GM23338 (cell line): ENCODE data around the gene SNX11. TPM values are rescaled to one million over a fixed set of nuclear protein-coding genes. Genes with fewer than 3 reads are reported as not detected.

Experiments
- ATAC-seq: fragments of 200-7000 bp; cut with Tn5 transposase; 3 replicates; pipeline ENCODE4 v1.9.1; 2020
- DNase-seq: peaks from one replicate; pipeline ENCODE4 v3.0.0-alpha.2; 2015; ENCODE audit warnings: low spot score
- H2AFZ ChIP-seq: fragments of 200-600 bp; sonication (generic); 2 replicates; pipeline ENCODE4 v1.8.0; 2016; ENCODE audit warnings: antibody characterized with exemption, mild to moderate bottlenecking, moderate library complexity
- H3F3A ChIP-seq: fragments of 200-600 bp; sonication (generic); replicated peaks from 2 replicates; pipeline ENCODE4 v1.8.0; 2017; ENCODE audit warnings: antibody characterized with exemption, mixed run types, low read depth
- H3K27ac ChIP-seq: fragments of 200-600 bp; sonication (generic); 2 replicates; pipeline ENCODE4 v1.6.1; 2016; ENCODE audit warnings: low read depth
- H3K27me3 ChIP-seq: fragments of 200-600 bp; sonication (generic); 2 replicates; pipeline ENCODE4 v1.8.0; 2016; ENCODE audit warnings: mild to moderate bottlenecking, mixed run types, moderate library complexity; ENCODE audit not compliant: insufficient read depth
- H3K36me3 ChIP-seq: fragments of 200-600 bp; sonication (generic); 2 replicates; pipeline ENCODE4 v1.8.0; 2016; ENCODE audit warnings: mild to moderate bottlenecking; ENCODE audit not compliant: insufficient read depth
- H3K4me1 ChIP-seq: fragments of 200-600 bp; sonication (generic); 2 replicates; pipeline ENCODE4 v1.8.0; 2016; ENCODE audit warnings: mild to moderate bottlenecking, moderate library complexity; ENCODE audit not compliant: insufficient read depth
- H3K4me2 ChIP-seq: fragments of 200-600 bp; sonication (generic); 2 replicates; pipeline ENCODE4 v1.7.1; 2017; ENCODE audit warnings: mixed run types
- H3K4me3 ChIP-seq: fragments of 200-600 bp; sonication (generic); 2 replicates; pipeline ENCODE4 v1.6.1; 2016; ENCODE audit warnings: mixed run types
- H3K79me2 ChIP-seq: fragments of 200-600 bp; sonication (generic); replicated peaks from 2 replicates; pipeline ENCODE4 v1.8.0; 2017; ENCODE audit warnings: mild to moderate bottlenecking; ENCODE audit not compliant: insufficient read depth
- H3K9me2 ChIP-seq: fragments of 200-600 bp; sonication (generic); 2 replicates; pipeline ENCODE4 v1.8.0; 2017; ENCODE audit not compliant: insufficient read depth
- H4K20me1 ChIP-seq: fragments of 200-600 bp; sonication (generic); replicated peaks from 2 replicates; pipeline ENCODE4 v1.8.0; 2017; ENCODE audit warnings: mild to moderate bottlenecking; ENCODE audit not compliant: insufficient read depth
- H3K27ac Mint-ChIP-seq: 2 replicates; pipeline ENCODE4 v1.8.0; 2020; ENCODE audit warnings: inconsistent platforms, mild to moderate bottlenecking, moderate library complexity, mixed read lengths
- H3K27me3 Mint-ChIP-seq: 3 replicates; pipeline ENCODE4 v1.8.0; 2022; ENCODE audit warnings: low read depth, mild to moderate bottlenecking, moderate library complexity, mixed read lengths, inconsistent platforms; ENCODE audit not compliant: insufficient read depth, poor library complexity
- H3K36me3 Mint-ChIP-seq: 3 replicates; pipeline ENCODE4 v1.8.0; 2021; ENCODE audit warnings: low read depth, mild to moderate bottlenecking, inconsistent platforms, moderate library complexity, mixed read lengths
- H3K4me1 Mint-ChIP-seq: 3 replicates; pipeline ENCODE4 v1.8.0; 2020; ENCODE audit warnings: mild to moderate bottlenecking, inconsistent platforms, mixed read lengths
- H3K4me3 Mint-ChIP-seq: 3 replicates; pipeline ENCODE4 v1.8.0; 2021; ENCODE audit warnings: moderate library complexity, mild to moderate bottlenecking, inconsistent platforms, mixed read lengths
- H3K9me3 Mint-ChIP-seq: 3 replicates; pipeline ENCODE4 v1.8.0; 2020; ENCODE audit warnings: moderate library complexity, mild to moderate bottlenecking, inconsistent platforms, mixed read lengths
- CREB1 ChIP-seq: fragments of 250-450 bp; sonication (Bioruptor Pico); IDR thresholded peaks from 2 replicates; pipeline ENCODE4 v1.5.0; 2020; ENCODE audit warnings: low read depth, mild to moderate bottlenecking, moderate library complexity
- EZH2 ChIP-seq: fragments of 200-600 bp; sonication (generic); IDR thresholded peaks from one replicate; pipeline ENCODE4 v1.8.0; 2017; ENCODE audit warnings: antibody characterized with exemption, mild to moderate bottlenecking, low read depth; ENCODE audit not compliant: unreplicated experiment
- EZH2phosphoT487 ChIP-seq: fragments of 200-600 bp; sonication (generic); IDR thresholded peaks from one replicate; pipeline ENCODE4 v1.8.1; 2018; ENCODE audit warnings: antibody characterized with exemption; ENCODE audit not compliant: unreplicated experiment
- JUNB ChIP-seq: IDR thresholded peaks from one replicate; pipeline ENCODE4 v1.6.1; 2016; ENCODE audit warnings: antibody characterized with exemption; ENCODE audit not compliant: unreplicated experiment
- NANOG ChIP-seq: IDR thresholded peaks from 2 replicates; pipeline ENCODE4 v1.6.1; 2016; ENCODE audit warnings: antibody characterized with exemption, borderline replicate concordance
- POLR2AphosphoS5 ChIP-seq: IDR thresholded peaks from 2 replicates; pipeline ENCODE4 v1.6.1; 2016; ENCODE audit warnings: antibody characterized with exemption, low read depth
- STAT1 ChIP-seq: IDR thresholded peaks from one replicate; pipeline ENCODE4 v1.6.1; 2016; ENCODE audit warnings: antibody characterized with exemption; ENCODE audit not compliant: unreplicated experiment
- ZNF114 ChIP-seq: fragments of 250-450 bp; sonication (Bioruptor Pico); IDR thresholded peaks from 2 replicates; pipeline ENCODE4 v1.5.0; 2020; ENCODE audit warnings: mild to moderate bottlenecking, moderate library complexity
- ZNF331 ChIP-seq: fragments of 250-450 bp; sonication (Bioruptor Pico); IDR thresholded peaks from 2 replicates; pipeline ENCODE4 v1.5.0; 2020; ENCODE audit warnings: low read depth, mild to moderate bottlenecking, moderate library complexity
- polyA plus RNA-seq: library from polyadenylated mRNA; unstranded; fragments of >200 nt; fragmentation: Nextera tagmentation; extraction: Ambion mirVana; gene quantifications from 2 replicates; pipeline ENCODE4 v1.2.1, GENCODE V29; 2016
- total RNA-seq: library from RNA; depleted of rRNA; stranded (reverse); fragments of >200 nt; shearing (Covaris generic); gene quantifications from 2 replicates; pipeline ENCODE4 v1.2.3, GENCODE V29; 2014
- TF ChIP-seq, protein P1 (sequence below): IDR thresholded peaks from one replicate; pipeline ENCODE4 v1.6.1; 2018; ENCODE audit warnings: antibody characterized with exemption; ENCODE audit not compliant: unreplicated experiment
- TF ChIP-seq, protein P2 (sequence below), 2 experiments: fragments of 200-600 bp in 1 of 2; sonication (generic) in 1 of 2; conservative IDR thresholded peaks; 2 replicates each; pipeline versions ENCODE4 v1.5.1 to v1.6.1; 2016 to 2017; ENCODE audit warnings: antibody characterized with exemption in 2 of 2, low read depth in 2 of 2, mild to moderate bottlenecking in 2 of 2, moderate library complexity in 1 of 2
- TF ChIP-seq, protein P3 (sequence below): fragments of 250-450 bp; sonication (Bioruptor Pico); IDR thresholded peaks from 2 replicates; pipeline ENCODE4 v1.5.0; 2020; ENCODE audit warnings: mild to moderate bottlenecking, moderate library complexity

Gene SNX11
- total and polyA plus RNA-seq, 2 experiments from 2014 or later = 7.9 to 16.3 TPM

DNA sequence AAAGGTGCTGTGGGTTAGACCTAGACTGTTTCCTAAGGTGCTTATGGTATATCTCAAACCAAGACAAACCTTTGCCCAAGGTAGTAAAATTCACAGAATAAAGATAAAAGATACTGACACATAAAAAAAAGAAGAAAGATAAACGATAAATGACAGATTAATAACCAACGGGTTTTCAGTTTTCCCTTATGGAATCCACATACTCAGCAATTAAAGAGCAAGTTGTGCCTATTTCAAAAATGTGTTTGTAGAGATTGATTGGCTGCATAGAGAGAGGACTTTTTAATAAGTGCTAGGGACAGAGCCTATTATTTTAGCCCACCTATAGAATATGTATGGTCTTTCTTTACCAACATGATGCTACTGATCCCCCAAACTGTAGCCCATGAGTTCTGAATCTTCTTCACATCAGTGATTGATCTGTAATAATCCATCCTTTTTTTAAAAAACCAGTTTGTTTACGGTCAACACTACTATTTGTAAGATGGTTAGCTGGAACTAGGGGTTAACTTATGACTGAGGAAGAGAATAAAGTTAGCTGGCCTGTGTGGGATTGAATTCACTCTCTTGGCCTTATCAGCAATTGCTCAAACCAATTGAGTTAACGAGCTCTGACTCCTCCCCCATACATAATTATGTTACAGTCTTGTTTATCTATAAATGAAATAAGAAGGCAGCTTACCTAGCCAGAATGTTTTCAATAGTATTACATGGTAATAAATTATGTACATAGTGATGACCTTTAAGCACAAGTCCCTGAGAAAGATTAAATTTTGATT, 53.8 kb downstream of the SNX11 start:
- H3K4me1 ChIP-seq = peaks cover 55% of the 10 kb centered on the region
- H4K20me1 ChIP-seq = no peaks in the 10 kb centered on the region
- no peak overlapping the region for H2AFZ ChIP-seq
- no peaks in the 10 kb centered on the region for H3K79me2 ChIP-seq
- peak overlapping the region; percentile 55 for H3K4me2 ChIP-seq
- H3K27ac Mint-ChIP-seq = no peak overlapping the region
- peak overlapping the region; percentile 22; the same call in 1 of the 2 replicates for H3K27ac ChIP-seq
- H3K36me3 ChIP-seq = no peaks in the 10 kb centered on the region
- DNase-seq (no peak), ATAC-seq (no peak)
- peaks cover 54% of the 10 kb centered on the region for H3K4me1 Mint-ChIP-seq
- peaks cover 56% of the 10 kb centered on the region for H3K27me3 Mint-ChIP-seq
- no peaks in the 10 kb centered on the region for H3K36me3 Mint-ChIP-seq
- peaks cover 5% of the 10 kb centered on the region; the same call in 2 of the 3 replicates for H3K9me3 Mint-ChIP-seq
- peak overlapping the region; percentile 48; the same call in 1 of the 3 replicates for H3K4me3 Mint-ChIP-seq
- peak overlapping the region; percentile 12; the same call in 1 of the 2 replicates for H3K4me3 ChIP-seq
- TF ChIP-seq, protein P1, sequence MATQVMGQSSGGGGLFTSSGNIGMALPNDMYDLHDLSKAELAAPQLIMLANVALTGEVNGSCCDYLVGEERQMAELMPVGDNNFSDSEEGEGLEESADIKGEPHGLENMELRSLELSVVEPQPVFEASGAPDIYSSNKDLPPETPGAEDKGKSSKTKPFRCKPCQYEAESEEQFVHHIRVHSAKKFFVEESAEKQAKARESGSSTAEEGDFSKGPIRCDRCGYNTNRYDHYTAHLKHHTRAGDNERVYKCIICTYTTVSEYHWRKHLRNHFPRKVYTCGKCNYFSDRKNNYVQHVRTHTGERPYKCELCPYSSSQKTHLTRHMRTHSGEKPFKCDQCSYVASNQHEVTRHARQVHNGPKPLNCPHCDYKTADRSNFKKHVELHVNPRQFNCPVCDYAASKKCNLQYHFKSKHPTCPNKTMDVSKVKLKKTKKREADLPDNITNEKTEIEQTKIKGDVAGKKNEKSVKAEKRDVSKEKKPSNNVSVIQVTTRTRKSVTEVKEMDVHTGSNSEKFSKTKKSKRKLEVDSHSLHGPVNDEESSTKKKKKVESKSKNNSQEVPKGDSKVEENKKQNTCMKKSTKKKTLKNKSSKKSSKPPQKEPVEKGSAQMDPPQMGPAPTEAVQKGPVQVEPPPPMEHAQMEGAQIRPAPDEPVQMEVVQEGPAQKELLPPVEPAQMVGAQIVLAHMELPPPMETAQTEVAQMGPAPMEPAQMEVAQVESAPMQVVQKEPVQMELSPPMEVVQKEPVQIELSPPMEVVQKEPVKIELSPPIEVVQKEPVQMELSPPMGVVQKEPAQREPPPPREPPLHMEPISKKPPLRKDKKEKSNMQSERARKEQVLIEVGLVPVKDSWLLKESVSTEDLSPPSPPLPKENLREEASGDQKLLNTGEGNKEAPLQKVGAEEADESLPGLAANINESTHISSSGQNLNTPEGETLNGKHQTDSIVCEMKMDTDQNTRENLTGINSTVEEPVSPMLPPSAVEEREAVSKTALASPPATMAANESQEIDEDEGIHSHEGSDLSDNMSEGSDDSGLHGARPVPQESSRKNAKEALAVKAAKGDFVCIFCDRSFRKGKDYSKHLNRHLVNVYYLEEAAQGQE = no peak
- TF ChIP-seq POLR2AphosphoS5 (no peak), EZH2phosphoT487 (no peak), EZH2 (no peak), ZNF114 (CRISPR knock-in tag) (no peak), JUNB (no peak), STAT1 (no peak), NANOG (no peak), ZNF331 (CRISPR knock-in tag) (no peak), CREB1 (CRISPR knock-in tag) (no peak)
- TF ChIP-seq, protein P2, sequence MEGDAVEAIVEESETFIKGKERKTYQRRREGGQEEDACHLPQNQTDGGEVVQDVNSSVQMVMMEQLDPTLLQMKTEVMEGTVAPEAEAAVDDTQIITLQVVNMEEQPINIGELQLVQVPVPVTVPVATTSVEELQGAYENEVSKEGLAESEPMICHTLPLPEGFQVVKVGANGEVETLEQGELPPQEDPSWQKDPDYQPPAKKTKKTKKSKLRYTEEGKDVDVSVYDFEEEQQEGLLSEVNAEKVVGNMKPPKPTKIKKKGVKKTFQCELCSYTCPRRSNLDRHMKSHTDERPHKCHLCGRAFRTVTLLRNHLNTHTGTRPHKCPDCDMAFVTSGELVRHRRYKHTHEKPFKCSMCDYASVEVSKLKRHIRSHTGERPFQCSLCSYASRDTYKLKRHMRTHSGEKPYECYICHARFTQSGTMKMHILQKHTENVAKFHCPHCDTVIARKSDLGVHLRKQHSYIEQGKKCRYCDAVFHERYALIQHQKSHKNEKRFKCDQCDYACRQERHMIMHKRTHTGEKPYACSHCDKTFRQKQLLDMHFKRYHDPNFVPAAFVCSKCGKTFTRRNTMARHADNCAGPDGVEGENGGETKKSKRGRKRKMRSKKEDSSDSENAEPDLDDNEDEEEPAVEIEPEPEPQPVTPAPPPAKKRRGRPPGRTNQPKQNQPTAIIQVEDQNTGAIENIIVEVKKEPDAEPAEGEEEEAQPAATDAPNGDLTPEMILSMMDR (conservative IDR thresholded peaks at IDR 0.05; ENCODE audit: low read depth in 2 of 2) = no peak
- TF ChIP-seq, protein P3, sequence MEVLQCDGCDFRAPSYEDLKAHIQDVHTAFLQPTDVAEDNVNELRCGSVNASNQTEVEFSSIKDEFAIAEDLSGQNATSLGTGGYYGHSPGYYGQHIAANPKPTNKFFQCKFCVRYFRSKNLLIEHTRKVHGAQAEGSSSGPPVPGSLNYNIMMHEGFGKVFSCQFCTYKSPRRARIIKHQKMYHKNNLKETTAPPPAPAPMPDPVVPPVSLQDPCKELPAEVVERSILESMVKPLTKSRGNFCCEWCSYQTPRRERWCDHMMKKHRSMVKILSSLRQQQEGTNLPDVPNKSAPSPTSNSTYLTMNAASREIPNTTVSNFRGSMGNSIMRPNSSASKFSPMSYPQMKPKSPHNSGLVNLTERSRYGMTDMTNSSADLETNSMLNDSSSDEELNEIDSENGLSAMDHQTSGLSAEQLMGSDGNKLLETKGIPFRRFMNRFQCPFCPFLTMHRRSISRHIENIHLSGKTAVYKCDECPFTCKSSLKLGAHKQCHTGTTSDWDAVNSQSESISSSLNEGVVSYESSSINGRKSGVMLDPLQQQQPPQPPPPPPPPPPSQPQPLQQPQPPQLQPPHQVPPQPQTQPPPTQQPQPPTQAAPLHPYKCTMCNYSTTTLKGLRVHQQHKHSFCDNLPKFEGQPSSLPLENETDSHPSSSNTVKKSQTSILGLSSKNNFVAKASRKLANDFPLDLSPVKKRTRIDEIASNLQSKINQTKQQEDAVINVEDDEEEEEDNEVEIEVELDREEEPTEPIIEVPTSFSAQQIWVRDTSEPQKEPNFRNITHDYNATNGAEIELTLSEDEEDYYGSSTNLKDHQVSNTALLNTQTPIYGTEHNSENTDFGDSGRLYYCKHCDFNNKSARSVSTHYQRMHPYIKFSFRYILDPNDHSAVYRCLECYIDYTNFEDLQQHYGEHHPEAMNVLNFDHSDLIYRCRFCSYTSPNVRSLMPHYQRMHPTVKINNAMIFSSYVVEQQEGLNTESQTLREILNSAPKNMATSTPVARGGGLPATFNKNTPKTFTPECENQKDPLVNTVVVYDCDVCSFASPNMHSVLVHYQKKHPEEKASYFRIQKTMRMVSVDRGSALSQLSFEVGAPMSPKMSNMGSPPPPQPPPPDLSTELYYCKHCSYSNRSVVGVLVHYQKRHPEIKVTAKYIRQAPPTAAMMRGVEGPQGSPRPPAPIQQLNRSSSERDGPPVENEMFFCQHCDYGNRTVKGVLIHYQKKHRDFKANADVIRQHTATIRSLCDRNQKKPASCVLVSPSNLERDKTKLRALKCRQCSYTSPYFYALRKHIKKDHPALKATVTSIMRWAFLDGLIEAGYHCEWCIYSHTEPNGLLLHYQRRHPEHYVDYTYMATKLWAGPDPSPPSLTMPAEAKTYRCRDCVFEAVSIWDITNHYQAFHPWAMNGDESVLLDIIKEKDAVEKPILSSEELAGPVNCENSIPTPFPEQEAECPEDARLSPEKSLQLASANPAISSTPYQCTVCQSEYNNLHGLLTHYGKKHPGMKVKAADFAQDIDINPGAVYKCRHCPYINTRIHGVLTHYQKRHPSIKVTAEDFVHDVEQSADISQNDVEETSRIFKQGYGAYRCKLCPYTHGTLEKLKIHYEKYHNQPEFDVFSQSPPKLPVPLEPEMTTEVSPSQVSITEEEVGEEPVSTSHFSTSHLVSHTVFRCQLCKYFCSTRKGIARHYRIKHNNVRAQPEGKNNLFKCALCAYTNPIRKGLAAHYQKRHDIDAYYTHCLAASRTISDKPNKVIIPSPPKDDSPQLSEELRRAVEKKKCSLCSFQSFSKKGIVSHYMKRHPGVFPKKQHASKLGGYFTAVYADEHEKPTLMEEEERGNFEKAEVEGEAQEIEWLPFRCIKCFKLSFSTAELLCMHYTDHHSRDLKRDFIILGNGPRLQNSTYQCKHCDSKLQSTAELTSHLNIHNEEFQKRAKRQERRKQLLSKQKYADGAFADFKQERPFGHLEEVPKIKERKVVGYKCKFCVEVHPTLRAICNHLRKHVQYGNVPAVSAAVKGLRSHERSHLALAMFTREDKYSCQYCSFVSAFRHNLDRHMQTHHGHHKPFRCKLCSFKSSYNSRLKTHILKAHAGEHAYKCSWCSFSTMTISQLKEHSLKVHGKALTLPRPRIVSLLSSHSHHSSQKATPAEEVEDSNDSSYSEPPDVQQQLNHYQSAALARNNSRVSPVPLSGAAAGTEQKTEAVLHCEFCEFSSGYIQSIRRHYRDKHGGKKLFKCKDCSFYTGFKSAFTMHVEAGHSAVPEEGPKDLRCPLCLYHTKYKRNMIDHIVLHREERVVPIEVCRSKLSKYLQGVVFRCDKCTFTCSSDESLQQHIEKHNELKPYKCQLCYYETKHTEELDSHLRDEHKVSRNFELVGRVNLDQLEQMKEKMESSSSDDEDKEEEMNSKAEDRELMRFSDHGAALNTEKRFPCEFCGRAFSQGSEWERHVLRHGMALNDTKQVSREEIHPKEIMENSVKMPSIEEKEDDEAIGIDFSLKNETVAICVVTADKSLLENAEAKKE (CRISPR knock-in tag) = no peak
- H3K9me2 ChIP-seq = no peaks in the 10 kb centered on the region
- H3F3A ChIP-seq = peaks cover 9% of the 10 kb centered on the region
- H3K27me3 ChIP-seq = peaks cover 17% of the 10 kb centered on the region
